Upper lobe of left lung (tissue), 6 donors: Measurements from ENCODE around the gene ANGPT4. TPM values are rescaled to one million over a fixed set of nuclear protein-coding genes. Genes with fewer than 3 reads are reported as not detected.

Source experiments
- ATAC-seq, 2 donors: fragments of 200-7000 bp; cut with Tn5 transposase; one replicate each; pipeline ENCODE4 v1.9.1; 2022; ENCODE audit warnings: mild to moderate bottlenecking in 2 of 2, moderate library complexity in 2 of 2; ENCODE audit not compliant: low FRiP score in 2 of 2
- DNase-seq, 2 donors: peaks; one replicate each; pipeline ENCODE4 v3.0.0-alpha.2; 2019 to 2020
- H3K27ac ChIP-seq, 4 donors: fragments of 200-600 bp; sonication (generic); one replicate each; pipeline ENCODE4 v1.5.1; 2016 to 2019
- H3K27me3 ChIP-seq, 4 donors: fragments of 200-600 bp; sonication (generic); one replicate each; pipeline ENCODE4 v1.5.1; 2017 to 2019
- H3K36me3 ChIP-seq, 4 donors: fragments of 200-600 bp; sonication (generic); one replicate each; pipeline ENCODE4 v1.5.1; 2016 to 2019
- H3K4me1 ChIP-seq, 4 donors: fragments of 200-600 bp; sonication (generic); one replicate each; pipeline ENCODE4 v1.5.1; 2018 to 2019
- H3K4me3 ChIP-seq, 4 donors: fragments of 200-600 bp; sonication (generic); one replicate each; pipeline ENCODE4 v1.5.1; 2017 to 2019; ENCODE audit warnings: mild to moderate bottlenecking in 2 of 4, moderate library complexity in 1 of 4
- H3K9me3 ChIP-seq, 4 donors: fragments of 200-600 bp; sonication (generic); one replicate each; pipeline ENCODE4 v1.5.1; 2018 to 2019
- EP300 ChIP-seq, 4 donors: sonication (generic); formaldehyde crosslinking; IDR thresholded peaks; one replicate each; pipeline ENCODE4 v1.5.1; 2017; ENCODE audit warnings: antibody characterized with exemption in 4 of 4, control low read depth in 2 of 4
- POLR2A ChIP-seq, 4 donors: fragments of 450-650 bp; IDR thresholded peaks; one replicate each; pipeline ENCODE4 v1.5.1; 2016 to 2017; ENCODE audit warnings: antibody characterized with exemption in 4 of 4, mild to moderate bottlenecking in 2 of 4
- POLR2AphosphoS5 ChIP-seq, 2 donors: sonication (generic); formaldehyde crosslinking; IDR thresholded peaks; one replicate each; pipeline ENCODE4 v1.5.1; 2017; ENCODE audit warnings: antibody characterized with exemption in 2 of 2
- WGBS, 2 donors: methylation state at CpG; one replicate each; pipeline ENCODE4 v1.1.5; 2017 to 2018; 5-methylcytosine and 5-hydroxymethylcytosine counted together
- total RNA-seq, 6 donors: library from RNA; depleted of rRNA in 4 of 6; stranded (reverse); fragments of >200 nt in 4 of 6; gene quantifications; one replicate each; pipeline versions ENCODE4 v1.1.0 to v1.2.1, GENCODE V29; 2016 to 2021
- TF ChIP-seq, protein P1 (sequence below), 6 experiments: fragments of 450-650 bp in 4 of 6; fragments of 200-600 bp in 2 of 6; sonication (generic) in 2 of 6; IDR thresholded peaks; one replicate each; pipeline ENCODE4 v1.5.1; 2016 to 2019; ENCODE audit warnings: antibody characterized with exemption in 6 of 6
- donor health status: DM: no; HTN: no; CAD: no; lungs with moderate emphysema.
- donor health status: DM: no; HTN: yes; CAD: no; lungs with severe emphysema.

ANGPT4 gene
- total RNA-seq, 6 donors from 2014 or later: 0.39 to 3.0 (median 1.4) TPM

DNA sequence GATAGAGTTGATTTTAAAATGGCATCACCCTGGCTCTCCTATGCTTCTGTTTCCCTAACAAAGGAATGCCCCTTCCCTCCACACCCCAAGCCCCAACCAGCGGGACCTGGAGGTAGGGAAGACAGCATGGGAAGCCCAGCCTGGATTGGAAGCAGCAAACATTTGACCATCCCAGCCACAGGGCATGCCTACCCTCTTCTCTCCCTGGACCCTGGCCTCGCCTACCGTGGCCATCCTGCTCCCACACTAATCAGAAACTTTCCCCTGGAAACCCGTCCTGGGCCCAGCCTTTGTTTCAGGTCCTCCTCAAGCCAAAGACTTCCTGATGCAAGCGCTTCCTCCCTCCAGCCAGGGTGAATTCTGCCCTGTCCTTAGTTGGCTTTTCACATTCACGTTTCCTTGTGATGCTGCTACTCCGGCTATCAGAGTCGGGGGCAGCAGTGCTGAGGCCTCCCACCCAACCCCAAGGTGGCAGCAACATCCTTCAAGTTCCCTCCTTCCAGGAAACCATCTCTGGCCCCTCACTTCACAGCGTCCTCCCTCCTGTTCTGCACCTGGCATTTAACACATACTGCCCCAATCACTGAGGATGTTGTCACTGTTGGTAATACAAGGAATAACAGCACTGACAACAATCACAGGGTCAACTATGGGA, 18.2 kb upstream of the ANGPT4 start:
- DNase-seq (peak in 1 of 2 donors; percentile 1), ATAC-seq (no peak)
- Histone ChIP-seq H3K27me3 (no peaks in the 10 kb centered on the region), H3K36me3 (no peaks in the 10 kb centered on the region), H3K4me3 (no peak overlapping the region), H3K9me3 (peaks cover 0 to 11% (median 6%) of the 10 kb centered on the region in 4 donors), H3K4me1 (no peaks in the 10 kb centered on the region), H3K27ac (no peak overlapping the region)
- TF ChIP-seq EP300 (IDR thresholded peaks at IDR 0.05) (no peak), POLR2AphosphoS5 (IDR thresholded peaks at IDR 0.05) (no peak), POLR2A (IDR thresholded peaks at IDR 0.05) (no peak)
- TF ChIP-seq, protein P1, sequence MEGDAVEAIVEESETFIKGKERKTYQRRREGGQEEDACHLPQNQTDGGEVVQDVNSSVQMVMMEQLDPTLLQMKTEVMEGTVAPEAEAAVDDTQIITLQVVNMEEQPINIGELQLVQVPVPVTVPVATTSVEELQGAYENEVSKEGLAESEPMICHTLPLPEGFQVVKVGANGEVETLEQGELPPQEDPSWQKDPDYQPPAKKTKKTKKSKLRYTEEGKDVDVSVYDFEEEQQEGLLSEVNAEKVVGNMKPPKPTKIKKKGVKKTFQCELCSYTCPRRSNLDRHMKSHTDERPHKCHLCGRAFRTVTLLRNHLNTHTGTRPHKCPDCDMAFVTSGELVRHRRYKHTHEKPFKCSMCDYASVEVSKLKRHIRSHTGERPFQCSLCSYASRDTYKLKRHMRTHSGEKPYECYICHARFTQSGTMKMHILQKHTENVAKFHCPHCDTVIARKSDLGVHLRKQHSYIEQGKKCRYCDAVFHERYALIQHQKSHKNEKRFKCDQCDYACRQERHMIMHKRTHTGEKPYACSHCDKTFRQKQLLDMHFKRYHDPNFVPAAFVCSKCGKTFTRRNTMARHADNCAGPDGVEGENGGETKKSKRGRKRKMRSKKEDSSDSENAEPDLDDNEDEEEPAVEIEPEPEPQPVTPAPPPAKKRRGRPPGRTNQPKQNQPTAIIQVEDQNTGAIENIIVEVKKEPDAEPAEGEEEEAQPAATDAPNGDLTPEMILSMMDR (IDR thresholded peaks at IDR 0.05): no peak
- WGBS, 2 donors: 64 to 71% methylated on average over 9 of the region's 9 CpGs

DNA sequence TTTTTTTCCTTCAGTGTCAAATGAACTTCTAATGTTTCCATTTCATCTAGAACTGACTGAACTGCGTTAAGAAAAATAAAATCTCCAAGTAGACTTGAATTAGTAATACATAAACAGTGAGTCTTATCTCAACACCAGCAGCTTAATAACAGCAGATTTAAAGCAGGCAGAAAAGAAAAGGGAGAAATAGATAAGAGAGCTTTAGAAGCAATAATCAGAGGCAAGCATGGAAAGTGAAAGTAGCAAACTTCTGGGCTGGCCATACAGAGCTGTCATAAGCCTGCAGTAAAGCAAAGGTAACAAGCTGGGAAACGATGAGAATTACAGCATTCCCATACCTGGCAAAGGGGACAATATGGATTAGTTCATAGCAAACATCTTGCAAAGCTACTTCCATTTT, 16.9 kb upstream of the ANGPT4 start:
- no peaks in the 10 kb centered on the region for H3K4me1 ChIP-seq
- no peak for TF ChIP-seq POLR2A (IDR thresholded peaks at IDR 0.05)
- no peak for TF ChIP-seq POLR2AphosphoS5 (IDR thresholded peaks at IDR 0.05)
- TF ChIP-seq EP300 (IDR thresholded peaks at IDR 0.05): no peak
- TF ChIP-seq, protein P1 (IDR thresholded peaks at IDR 0.05): no peak
- H3K9me3 ChIP-seq: peaks cover 0 to 11% (median 6%) of the 10 kb centered on the region in 4 donors
- no peaks in the 10 kb centered on the region for H3K36me3 ChIP-seq
- no peak for DNase-seq
- no peak overlapping the region for H3K4me3 ChIP-seq
- H3K27me3 ChIP-seq: no peaks in the 10 kb centered on the region
- H3K27ac ChIP-seq: no peak overlapping the region
- ATAC-seq: no peak
- 62 to 91% methylated on average over 2 of the region's 2 CpGs for WGBS, 2 donors

DNA sequence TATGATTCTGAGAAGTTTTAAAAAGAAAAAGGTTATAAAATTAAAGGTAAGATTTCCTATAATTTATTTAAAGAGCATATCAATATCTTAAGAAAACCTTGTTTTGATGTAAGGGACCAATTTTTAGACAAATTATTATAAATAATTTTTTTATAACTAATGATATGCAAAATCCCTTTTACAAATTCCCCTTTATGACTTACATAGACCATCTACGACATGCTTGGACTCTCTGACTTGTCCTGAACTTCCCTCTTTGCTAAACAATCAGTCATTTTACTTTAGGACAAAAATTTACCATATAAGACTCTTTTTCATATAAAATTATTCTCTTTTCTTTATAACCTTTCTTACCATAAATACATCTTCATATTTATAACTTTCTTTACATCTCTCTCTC, 15.3 kb upstream of the ANGPT4 start:
- no peaks in the 10 kb centered on the region for H3K4me1 ChIP-seq
- 26 to 48% methylated on average over 1 of the region's 1 CpG for WGBS, 2 donors
- TF ChIP-seq, protein P1 (IDR thresholded peaks at IDR 0.05): no peak
- TF ChIP-seq POLR2AphosphoS5 (IDR thresholded peaks at IDR 0.05): no peak
- TF ChIP-seq EP300 (IDR thresholded peaks at IDR 0.05): no peak
- TF ChIP-seq POLR2A (IDR thresholded peaks at IDR 0.05): no peak
- no peaks in the 10 kb centered on the region for H3K27me3 ChIP-seq
- DNase-seq (no peak), ATAC-seq (no peak)
- peaks cover 0 to 11% (median 6%) of the 10 kb centered on the region in 4 donors for H3K9me3 ChIP-seq
- no peak overlapping the region for H3K4me3 ChIP-seq
- no peaks in the 10 kb centered on the region for H3K36me3 ChIP-seq
- no peak overlapping the region for H3K27ac ChIP-seq

DNA sequence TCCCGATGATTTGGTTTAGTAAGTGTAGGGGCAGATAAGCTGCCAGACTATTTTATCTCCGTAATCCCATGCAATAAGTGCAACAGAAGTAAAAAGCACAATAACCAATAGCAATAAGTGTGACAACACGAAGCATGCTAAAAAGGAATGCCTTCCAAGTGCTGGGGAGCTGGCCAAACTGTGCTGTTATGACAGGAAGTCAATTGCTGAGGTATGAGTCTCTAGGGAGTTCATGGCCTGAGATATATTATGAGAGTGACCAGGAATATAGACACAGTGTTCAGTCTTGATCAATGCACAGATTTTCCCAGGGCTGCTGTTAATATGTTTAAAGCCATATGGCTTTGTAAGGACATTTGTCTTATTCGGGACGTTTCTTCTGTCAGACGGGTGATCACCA, 10.5 kb upstream of the ANGPT4 start:
- ATAC-seq (no peak), DNase-seq (no peak)
- no peak overlapping the region for H3K4me3 ChIP-seq
- TF ChIP-seq, protein P1 (IDR thresholded peaks at IDR 0.05): no peak
- TF ChIP-seq POLR2A (IDR thresholded peaks at IDR 0.05) (no peak), POLR2AphosphoS5 (IDR thresholded peaks at IDR 0.05) (no peak), EP300 (IDR thresholded peaks at IDR 0.05) (no peak)
- no peaks in the 10 kb centered on the region for H3K27me3 ChIP-seq
- no peak overlapping the region for H3K27ac ChIP-seq
- peaks cover 0 to 6% (median 1%) of the 10 kb centered on the region in 4 donors for H3K9me3 ChIP-seq
- no peaks in the 10 kb centered on the region for H3K4me1 ChIP-seq
- 56 to 63% methylated on average over 6 of the region's 6 CpGs for WGBS, 2 donors
- H3K36me3 ChIP-seq: no peaks in the 10 kb centered on the region

DNA sequence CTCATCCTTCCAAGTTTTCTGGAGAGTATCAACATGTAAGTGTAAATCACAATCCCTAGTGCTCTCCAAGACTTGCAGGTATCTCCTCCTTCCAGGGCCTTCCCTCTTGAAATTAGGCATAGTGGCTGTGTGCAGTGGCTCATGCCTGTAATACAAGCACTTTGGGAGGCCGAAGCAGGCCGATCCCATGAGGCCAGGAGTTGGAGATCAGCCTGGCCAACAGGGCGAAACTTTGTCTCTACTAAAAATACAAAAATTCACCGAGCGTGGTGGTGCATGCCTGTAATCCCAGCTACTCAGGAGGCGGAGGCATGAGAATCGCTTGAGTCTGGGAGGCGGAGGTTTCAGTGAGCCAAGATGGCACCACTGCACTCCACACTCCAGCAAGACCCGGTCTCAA, 9.4 kb upstream of the ANGPT4 start:
- whole genome bisulfite sequencing, 2 donors: 93 to 96% methylated on average over 9 of the region's 9 CpGs
- Histone ChIP-seq H3K9me3 (no peaks in the 10 kb centered on the region), H3K4me3 (no peak overlapping the region), H3K27ac (no peak overlapping the region), H3K4me1 (no peaks in the 10 kb centered on the region), H3K27me3 (no peaks in the 10 kb centered on the region), H3K36me3 (no peaks in the 10 kb centered on the region)
- TF ChIP-seq POLR2AphosphoS5 (IDR thresholded peaks at IDR 0.05): no peak
- TF ChIP-seq, protein P1 (IDR thresholded peaks at IDR 0.05): no peak
- DNase-seq (no peak), ATAC-seq (no peak)
